ENCODE results near the gene TTN. TPM values are rescaled to one million over a fixed set of nuclear protein-coding genes. Genes with fewer than 3 reads are reported as not detected.

The TTN gene
- total RNA-seq, 1 donor from 2014 or later: not detected

- Mint-ChIP-seq H3K27me3 (ENCODE audit: low read depth) (peaks cover 16% of the 10 kb centered on the region), H3K9me3 (ENCODE audit: low read depth) (peaks cover 5% of the 10 kb centered on the region), H3K4me1 (ENCODE audit: low read depth) (no peaks in the 10 kb centered on the region), H3K4me3 (ENCODE audit: unreplicated experiment) (no peak overlapping the region), H3K36me3 (ENCODE audit: low read depth) (no peaks in the 10 kb centered on the region), H3K27ac (ENCODE audit: unreplicated experiment) (no peak overlapping the region)
- no peak for DNase-seq (ENCODE audit: low spot score)
- TF ChIP-seq CTCF (IDR thresholded peaks at IDR 0.05): no peak
These were observed 20.7 kb upstream of the TTN start for GRCh38 chr2:178827739-178828485.

DNA sequence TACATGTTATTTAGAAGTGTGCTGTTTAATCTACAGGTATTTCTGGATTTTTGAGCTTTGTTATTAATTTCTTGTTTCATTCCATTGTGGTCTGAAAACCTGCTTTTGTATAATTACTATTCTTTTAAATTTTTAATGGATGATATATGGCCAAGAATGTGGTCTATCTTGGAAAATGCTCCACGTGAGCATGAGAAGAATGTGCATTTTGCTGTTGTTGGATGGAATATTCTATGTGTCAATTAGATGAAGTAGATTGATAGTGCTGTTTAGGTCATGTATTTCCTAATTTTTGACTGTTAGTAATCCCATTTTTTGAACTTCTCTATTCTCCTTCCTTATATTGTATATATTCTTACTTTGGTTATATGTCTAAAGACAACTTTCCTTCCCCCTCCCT, 19.9 kb upstream of the TTN start:
- Mint-ChIP-seq H3K4me1 (ENCODE audit: low read depth) (no peaks in the 10 kb centered on the region), H3K27ac (ENCODE audit: unreplicated experiment) (no peak overlapping the region), H3K36me3 (ENCODE audit: low read depth) (no peaks in the 10 kb centered on the region), H3K9me3 (ENCODE audit: low read depth) (peaks cover 5% of the 10 kb centered on the region), H3K27me3 (ENCODE audit: low read depth) (peaks cover 15% of the 10 kb centered on the region), H3K4me3 (ENCODE audit: unreplicated experiment) (no peak overlapping the region)
- no peak for TF ChIP-seq CTCF (IDR thresholded peaks at IDR 0.05)
- DNase-seq (ENCODE audit: low spot score): no peak

DNA sequence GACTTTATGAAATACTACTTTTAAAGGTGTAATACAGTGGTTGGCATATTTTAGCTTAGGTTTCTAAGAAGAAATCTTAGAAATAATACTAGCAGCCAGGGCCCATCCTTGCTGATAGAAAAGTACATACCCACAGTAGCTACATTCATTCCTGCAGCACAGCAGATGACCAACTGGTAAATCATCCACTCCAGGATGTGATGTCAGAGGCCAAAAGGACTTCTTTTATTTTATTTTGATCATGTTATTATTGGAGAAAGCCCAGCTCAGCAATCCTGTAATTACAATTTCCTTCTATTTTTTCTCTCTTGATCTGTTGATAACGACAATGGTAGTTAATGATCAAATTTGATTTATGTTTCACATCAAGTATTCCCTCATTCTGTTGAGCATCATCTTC, 18.0 kb upstream of the TTN start:
- H3K4me3 Mint-ChIP-seq (ENCODE audit: unreplicated experiment): no peak overlapping the region
- no peaks in the 10 kb centered on the region for H3K36me3 Mint-ChIP-seq (ENCODE audit: low read depth)
- H3K27ac Mint-ChIP-seq (ENCODE audit: unreplicated experiment): no peak overlapping the region
- peaks cover 5% of the 10 kb centered on the region for H3K9me3 Mint-ChIP-seq (ENCODE audit: low read depth)
- no peak for DNase-seq (ENCODE audit: low spot score)
- peaks cover 11% of the 10 kb centered on the region for H3K27me3 Mint-ChIP-seq (ENCODE audit: low read depth)
- no peak for TF ChIP-seq CTCF (IDR thresholded peaks at IDR 0.05)
- H3K4me1 Mint-ChIP-seq (ENCODE audit: low read depth): no peaks in the 10 kb centered on the region

DNA sequence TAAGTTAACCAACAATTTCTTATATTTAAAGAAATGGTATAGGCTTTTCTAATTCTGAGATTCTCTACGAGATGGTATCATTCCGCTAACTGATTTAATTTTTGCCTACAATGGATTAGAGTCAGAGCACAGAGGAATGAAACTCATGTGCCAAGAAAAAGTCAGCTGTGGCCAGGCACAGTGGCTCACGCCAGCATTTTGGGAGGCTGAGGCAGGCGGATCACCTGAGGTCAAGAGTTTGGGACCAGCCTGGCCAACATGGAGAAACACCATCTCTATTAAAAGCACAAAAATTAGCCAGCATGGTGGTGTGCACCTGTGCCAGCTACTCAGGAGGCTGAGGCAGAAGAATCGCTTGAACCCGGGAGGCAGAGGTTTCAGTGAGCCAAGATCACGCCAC, 17.0 kb upstream of the TTN start:
- no peak for TF ChIP-seq CTCF (IDR thresholded peaks at IDR 0.05)
- Mint-ChIP-seq H3K4me1 (ENCODE audit: low read depth) (no peaks in the 10 kb centered on the region), H3K27me3 (ENCODE audit: low read depth) (peaks cover 12% of the 10 kb centered on the region), H3K36me3 (ENCODE audit: low read depth) (no peaks in the 10 kb centered on the region), H3K4me3 (ENCODE audit: unreplicated experiment) (no peak overlapping the region), H3K9me3 (ENCODE audit: low read depth) (peaks cover 5% of the 10 kb centered on the region), H3K27ac (ENCODE audit: unreplicated experiment) (no peak overlapping the region)
- DNase-seq (ENCODE audit: low spot score): no peak

DNA sequence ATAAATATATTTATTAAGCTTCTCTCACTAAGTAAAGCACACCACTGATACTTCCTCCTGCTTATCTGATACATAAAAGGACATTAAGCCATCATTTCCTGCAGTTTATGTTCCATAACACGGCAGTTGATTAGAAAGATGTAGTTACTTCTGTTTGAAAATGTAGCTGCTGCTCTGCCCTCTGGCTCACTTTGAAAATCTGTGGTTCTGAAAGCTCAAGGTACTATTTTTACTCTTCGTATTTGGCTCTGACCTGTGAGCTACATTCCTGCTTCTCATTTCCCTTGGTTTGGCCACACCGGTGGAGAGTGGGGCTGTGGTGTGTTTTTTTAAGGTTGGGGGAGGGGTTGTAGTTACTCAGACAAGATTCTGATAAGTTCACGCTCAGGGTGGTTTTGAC, 12.8 kb upstream of the TTN start:
- Mint-ChIP-seq H3K27ac (ENCODE audit: unreplicated experiment) (no peak overlapping the region), H3K4me1 (ENCODE audit: low read depth) (no peaks in the 10 kb centered on the region), H3K4me3 (ENCODE audit: unreplicated experiment) (no peak overlapping the region), H3K27me3 (ENCODE audit: low read depth) (peaks cover 5% of the 10 kb centered on the region), H3K9me3 (ENCODE audit: low read depth) (no peaks in the 10 kb centered on the region), H3K36me3 (ENCODE audit: low read depth) (no peaks in the 10 kb centered on the region)
- no peak for DNase-seq (ENCODE audit: low spot score)
- TF ChIP-seq CTCF (IDR thresholded peaks at IDR 0.05): no peak

Data from chondrocyte (in vitro differentiated cells).